OCI-LY7 (cell line): ENCODE results near the gene THBS4. TPM values are rescaled to one million over a fixed set of nuclear protein-coding genes. Genes with fewer than 3 reads are reported as not detected.

Experiments used
- BruUV-seq: library from RNA; stranded (reverse); fragments of 400-500 nt; replicated peaks from 2 replicates; lab custom pipeline; 2021; lab: Mats Ljungman, UMichigan
- CTCF ChIA-PET: fragments of 300-600 bp; sonication (Branson Sonifier 250); formaldehyde crosslinking; loops from one replicate; lab custom pipeline; 2022; ENCODE audit warnings: antibody characterized with exemption; ENCODE audit not compliant: unreplicated experiment; lab: Charles Lee
- POLR2A ChIA-PET: fragments of 300-600 bp; sonication (Branson Sonifier 250); formaldehyde crosslinking; loops from one replicate; lab custom pipeline; 2022; ENCODE audit warnings: antibody characterized with exemption; lab: Charles Lee
- DNase-seq: peaks from one replicate; pipeline ENCODE4 v3.0.0-alpha.2; 2015; ENCODE audit warnings: low spot score
- H2AFZ ChIP-seq: fragments of 200-600 bp; sonication (generic), shearing (Covaris generic); 2 replicates; pipeline ENCODE4 v1.6.1; 2014; ENCODE audit warnings: mild to moderate bottlenecking, antibody characterized with exemption, low read length, moderate library complexity
- H3K27ac ChIP-seq: fragments of 200-600 bp; sonication (generic); 2 replicates; pipeline ENCODE4 v1.5.1; 2014; ENCODE audit warnings: mixed run types, low read depth, mild to moderate bottlenecking, moderate library complexity, low read length, inconsistent platforms; ENCODE audit not compliant: poor library complexity, severe bottlenecking
- H3K36me3 ChIP-seq: fragments of 200-600 bp; sonication (generic); 2 replicates; pipeline ENCODE4 v1.6.1; 2014; ENCODE audit warnings: mild to moderate bottlenecking, antibody characterized with exemption, low read length, moderate library complexity, mixed read lengths; ENCODE audit not compliant: insufficient read depth
- H3K4me1 ChIP-seq: fragments of 200-600 bp; sonication (generic); 2 replicates; pipeline ENCODE4 v1.5.1; 2014; ENCODE audit warnings: mild to moderate bottlenecking, low read length; ENCODE audit not compliant: insufficient read depth, poor library complexity, severe bottlenecking
- H3K4me2 ChIP-seq: fragments of 200-600 bp; sonication (generic); 2 replicates; pipeline ENCODE4 v1.6.1; 2014; ENCODE audit warnings: mild to moderate bottlenecking, low read length
- H3K4me3 ChIP-seq: fragments of 200-600 bp; sonication (generic); 2 replicates; pipeline ENCODE4 v1.5.1; 2014; ENCODE audit warnings: mild to moderate bottlenecking, low read depth, low read length; ENCODE audit not compliant: poor library complexity, severe bottlenecking
- H3K79me2 ChIP-seq: fragments of 200-600 bp; sonication (generic); 2 replicates; pipeline ENCODE4 v1.6.1; 2016; ENCODE audit warnings: low read depth, mild to moderate bottlenecking, low read length, moderate library complexity, mixed read lengths; ENCODE audit not compliant: insufficient read depth
- H3K9me2 ChIP-seq: fragments of 200-600 bp; sonication (generic); 2 replicates; pipeline ENCODE4 v1.6.1; 2016; ENCODE audit warnings: mild to moderate bottlenecking, low read length, mixed read lengths; ENCODE audit not compliant: insufficient read depth
- H3K9me3 ChIP-seq: fragments of 200-600 bp; sonication (generic); 2 replicates; pipeline ENCODE4 v1.6.1; 2014; ENCODE audit warnings: mild to moderate bottlenecking, mixed run types, low read length, mixed read lengths
- H4K20me1 ChIP-seq: fragments of 200-600 bp; sonication (generic); 2 replicates; pipeline ENCODE4 v1.6.1; 2014; ENCODE audit warnings: mild to moderate bottlenecking, antibody characterized with exemption, low read length, moderate library complexity, mixed read lengths; ENCODE audit not compliant: insufficient read depth
- EZH2phosphoT487 ChIP-seq: fragments of 200-600 bp; sonication (generic); IDR thresholded peaks from 2 replicates; pipeline ENCODE4 v1.6.1; 2018; ENCODE audit warnings: low read depth, borderline replicate concordance, mild to moderate bottlenecking, mixed run types, antibody characterized with exemption, low read length, moderate library complexity, mixed read lengths
- intact Hi-C: fragments of 100-400 bp; cut with micrococcal nuclease; formaldehyde crosslinking; loops from one replicate; pipeline ENCODE4 v1.10.0; 2022; ENCODE audit not compliant: unreplicated experiment
- total RNA-seq, 2 experiments: library from RNA; depleted of rRNA in 1 of 2; stranded (reverse); fragments of >200 nt in 1 of 2; shearing (Covaris generic) in 1 of 2; gene quantifications; 2 replicates each; pipeline ENCODE4 v1.2.3, GENCODE V29; 2014 to 2022
- TF ChIP-seq, protein P1 (sequence below): fragments of 200-600 bp; sonication (generic); conservative IDR thresholded peaks from 2 replicates; pipeline ENCODE4 v1.5.1; 2014; ENCODE audit warnings: mild to moderate bottlenecking, antibody characterized with exemption, low read length, moderate library complexity, mixed read lengths

THBS4 gene
- total RNA-seq, 2 experiments from 2014 or later, result 1.8 to 4.2 TPM

DNA sequence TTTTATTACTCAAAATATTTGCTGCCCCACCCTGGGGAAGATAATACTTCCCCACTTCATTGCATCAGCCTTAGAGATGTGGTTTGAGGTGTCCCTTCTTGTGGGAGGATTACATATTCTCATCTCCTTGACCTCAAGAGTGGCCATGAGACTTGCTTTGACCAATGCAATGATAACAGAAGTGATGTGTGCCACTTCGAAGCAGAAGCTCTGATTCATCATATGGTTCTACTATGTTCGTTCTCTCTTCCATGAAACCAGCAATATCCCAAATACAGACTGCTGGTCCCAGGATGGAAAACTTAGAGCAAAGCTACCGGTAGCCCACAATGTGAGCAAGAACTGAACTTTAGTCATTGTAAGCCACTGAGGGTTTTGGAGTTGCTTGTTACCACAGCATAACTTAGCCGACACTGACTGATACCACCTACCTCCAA, 92.0 kb downstream of the THBS4 start:
- 0 out of 2 replicates have a peak, but pooled peaks cover 5% of the 10 kb centered on the region for H3K9me3 ChIP-seq
- POLR2A ChIA-PET, result interaction anchor here (0.6 to 2.0 kb wide), 3 partner anchors 12 to 227 kb away, joined by 3 to 5 read pairs (median 4); no protein-coding TSS in a partner anchor
- intact Hi-C loops, result no loop called here
- BruUV-seq, result no TSS peak
- no peak overlapping the region for H3K27ac ChIP-seq
- TF ChIP-seq, protein P1, sequence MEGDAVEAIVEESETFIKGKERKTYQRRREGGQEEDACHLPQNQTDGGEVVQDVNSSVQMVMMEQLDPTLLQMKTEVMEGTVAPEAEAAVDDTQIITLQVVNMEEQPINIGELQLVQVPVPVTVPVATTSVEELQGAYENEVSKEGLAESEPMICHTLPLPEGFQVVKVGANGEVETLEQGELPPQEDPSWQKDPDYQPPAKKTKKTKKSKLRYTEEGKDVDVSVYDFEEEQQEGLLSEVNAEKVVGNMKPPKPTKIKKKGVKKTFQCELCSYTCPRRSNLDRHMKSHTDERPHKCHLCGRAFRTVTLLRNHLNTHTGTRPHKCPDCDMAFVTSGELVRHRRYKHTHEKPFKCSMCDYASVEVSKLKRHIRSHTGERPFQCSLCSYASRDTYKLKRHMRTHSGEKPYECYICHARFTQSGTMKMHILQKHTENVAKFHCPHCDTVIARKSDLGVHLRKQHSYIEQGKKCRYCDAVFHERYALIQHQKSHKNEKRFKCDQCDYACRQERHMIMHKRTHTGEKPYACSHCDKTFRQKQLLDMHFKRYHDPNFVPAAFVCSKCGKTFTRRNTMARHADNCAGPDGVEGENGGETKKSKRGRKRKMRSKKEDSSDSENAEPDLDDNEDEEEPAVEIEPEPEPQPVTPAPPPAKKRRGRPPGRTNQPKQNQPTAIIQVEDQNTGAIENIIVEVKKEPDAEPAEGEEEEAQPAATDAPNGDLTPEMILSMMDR, result no peak
- TF ChIP-seq EZH2phosphoT487, result no peak
- CTCF ChIA-PET, result no interaction called here
- H3K4me2 ChIP-seq, result no peak overlapping the region
- peaks cover 5% of the 10 kb centered on the region; the same call in 1 of the 2 replicates for H3K36me3 ChIP-seq
- peaks cover 22% of the 10 kb centered on the region for H3K4me1 ChIP-seq
- H3K79me2 ChIP-seq, result no peaks in the 10 kb centered on the region
- H3K4me3 ChIP-seq, result no peak overlapping the region
- no peak for DNase-seq
- H4K20me1 ChIP-seq, result no peaks in the 10 kb centered on the region
- no peaks in the 10 kb centered on the region for H3K9me2 ChIP-seq
- no peak overlapping the region for H2AFZ ChIP-seq

DNA sequence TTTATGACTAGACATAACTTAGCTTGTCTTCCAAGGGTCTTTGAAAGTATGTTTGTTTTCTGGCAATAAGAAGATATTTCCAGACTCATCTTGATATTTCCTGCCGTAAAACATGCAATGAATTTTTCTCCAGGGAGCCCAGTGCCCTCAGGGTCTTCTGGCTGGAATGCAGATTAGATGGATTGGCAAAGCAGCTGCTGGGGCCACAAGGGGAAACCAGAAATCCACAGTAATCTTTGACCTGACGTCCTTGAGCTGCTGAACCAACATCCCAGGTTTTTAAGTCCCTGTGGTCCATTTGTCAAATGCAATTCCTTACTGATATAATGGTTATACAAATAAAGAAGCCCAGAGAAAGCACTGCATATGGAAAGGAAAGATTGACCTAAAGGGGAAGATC, 93.0 kb downstream of the THBS4 start:
- TF ChIP-seq, protein P1, result no peak
- TF ChIP-seq EZH2phosphoT487, result no peak
- Histone ChIP-seq H3K9me2 (no peaks in the 10 kb centered on the region), H3K36me3 (peaks cover 5% of the 10 kb centered on the region; the same call in 1 of the 2 replicates), H3K9me3 (0 out of 2 replicates have a peak, but pooled peaks cover 5% of the 10 kb centered on the region), H3K4me2 (no peak overlapping the region), H3K27ac (no peak overlapping the region), H2AFZ (no peak overlapping the region), H3K4me3 (no peak overlapping the region), H3K4me1 (peaks cover 17% of the 10 kb centered on the region), H4K20me1 (no peaks in the 10 kb centered on the region), H3K79me2 (no peaks in the 10 kb centered on the region)
- CTCF ChIA-PET, result no interaction called here
- no peak for DNase-seq
- intact Hi-C loops, result no loop called here
- POLR2A ChIA-PET, result interaction anchor here (0.8 to 2.0 kb wide), 2 partner anchors 11 to 14 kb away, joined by 4 to 5 read pairs; no protein-coding TSS in a partner anchor
- BruUV-seq, result no TSS peak

DNA sequence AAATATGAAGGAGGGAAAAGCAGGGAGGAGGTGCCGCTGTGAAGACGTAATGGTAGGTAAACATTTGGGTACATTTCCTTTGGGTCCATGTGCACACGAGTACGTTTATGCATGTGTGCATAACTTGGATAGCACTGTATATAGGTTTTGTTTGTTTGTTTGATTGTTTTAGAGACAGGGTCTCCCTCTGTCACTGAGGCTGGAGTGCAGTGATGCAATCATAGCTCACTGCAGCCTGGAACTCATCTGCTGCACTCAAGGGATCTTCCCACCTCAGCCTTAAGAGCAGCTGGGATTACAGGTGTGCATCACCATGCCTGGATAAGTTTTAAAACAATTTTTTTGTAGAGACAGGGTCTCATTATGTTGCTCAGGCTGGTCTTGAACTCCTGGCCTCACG, 94.0 kb downstream of the THBS4 start:
- H2AFZ ChIP-seq, result no peak overlapping the region
- peaks cover 17% of the 10 kb centered on the region for H3K4me1 ChIP-seq
- no peak overlapping the region for H3K27ac ChIP-seq
- no TSS peak for BruUV-seq
- H4K20me1 ChIP-seq, result no peaks in the 10 kb centered on the region
- no peak overlapping the region for H3K4me3 ChIP-seq
- CTCF ChIA-PET, result no interaction called here
- intact Hi-C loops, result no loop called here
- 0 out of 2 replicates have a peak, but pooled peaks cover 5% of the 10 kb centered on the region for H3K9me3 ChIP-seq
- no peak for TF ChIP-seq EZH2phosphoT487
- TF ChIP-seq, protein P1, result no peak
- H3K79me2 ChIP-seq, result no peaks in the 10 kb centered on the region
- POLR2A ChIA-PET, result no interaction called here
- DNase-seq, result no peak
- no peak overlapping the region for H3K4me2 ChIP-seq
- peaks cover 5% of the 10 kb centered on the region; the same call in 1 of the 2 replicates for H3K36me3 ChIP-seq
- H3K9me2 ChIP-seq, result no peaks in the 10 kb centered on the region
